H1 (cell line): ENCODE data around the gene UNC119B.

Source experiments
- GABPA ChIP-seq: IDR thresholded peaks from 2 replicates; pipeline ENCODE4 v1.6.1; 2011; ENCODE audit warnings: mild to moderate bottlenecking, low read length, moderate library complexity, borderline replicate concordance; ENCODE audit not compliant: insufficient read depth
- TAF1 ChIP-seq: IDR thresholded peaks from 2 replicates; pipeline ENCODE4 v1.6.1; 2011; ENCODE audit warnings: mild to moderate bottlenecking, low read depth, low read length

- TF ChIP-seq GABPA (no peak), TAF1 (no peak)
Observed at GRCh38 chr12:120762086-120762485, 51.8 kb downstream of the UNC119B start.
